Endothelial cell of umbilical vein (primary cell): ENCODE measurements around the gene SLC25A22. TPM values are rescaled to one million over a fixed set of nuclear protein-coding genes. Genes with fewer than 3 reads are reported as not detected.

Experiments
- BruUV-seq: library from RNA; stranded (reverse); fragments of 400-500 nt; replicated peaks from 2 replicates; lab custom pipeline; 2021; lab: Mats Ljungman, UMichigan
- CTCF ChIA-PET: fragments of 300-600, 350-600 bp; sonication (Branson Sonifier 250); formaldehyde crosslinking; loops from one replicate; lab custom pipeline; 2021; ENCODE audit warnings: antibody characterized with exemption, inconsistent platforms; lab: Charles Lee
- POLR2A ChIA-PET: fragments of 300-600, 350-600 bp; sonication (Branson Sonifier 250); formaldehyde crosslinking; loops from one replicate; lab custom pipeline; 2021; ENCODE audit warnings: antibody characterized with exemption, inconsistent platforms; lab: Charles Lee
- DNase-seq: peaks from one replicate; pipeline ENCODE4 v3.0.0-alpha.2; 2011; ENCODE audit warnings: low read depth, low spot score
- FAIRE-seq: peaks from 2 replicates; lab custom pipeline; 2011; peaks lifted over from hg19 to GRCh38; lab: Jason Lieb, UNC
- H2AFZ ChIP-seq: 2 replicates; pipeline ENCODE4 v1.6.0; 2012; ENCODE audit warnings: low read depth, low read length, control low read depth, inconsistent platforms
- H3K27ac ChIP-seq: 2 replicates; pipeline ENCODE4 v1.5.1; 2011; ENCODE audit warnings: low read depth, mild to moderate bottlenecking, control low read depth, low read length, moderate library complexity; ENCODE audit not compliant: insufficient read depth
- H3K27me3 ChIP-seq, 2 experiments: 2 replicates each; pipeline versions ENCODE4 v1.6.0 to v1.6.1; 2011; ENCODE audit warnings: low read length in 2 of 2, mixed read lengths in 1 of 2; ENCODE audit not compliant: control insufficient read depth in 2 of 2, insufficient read depth in 2 of 2
- H3K36me3 ChIP-seq, 2 experiments: 2 replicates in 1 of 2; 3 replicates in 1 of 2; pipeline ENCODE4 v1.5.1; 2011; ENCODE audit warnings: low read length in 2 of 2, mild to moderate bottlenecking in 1 of 2, moderate library complexity in 1 of 2; ENCODE audit not compliant: control insufficient read depth in 2 of 2, insufficient read depth in 2 of 2; ENCODE audit errors: extremely low read depth in 1 of 2
- H3K4me1 ChIP-seq: 3 replicates; pipeline ENCODE4 v1.5.1; 2011; ENCODE audit warnings: mild to moderate bottlenecking, low read length; ENCODE audit not compliant: control insufficient read depth, insufficient read depth; ENCODE audit errors: extremely low read depth
- H3K4me2 ChIP-seq: 2 replicates; pipeline ENCODE4 v1.6.1; 2011; ENCODE audit warnings: low read length, control low read depth, mixed read lengths; ENCODE audit not compliant: insufficient read depth
- H3K4me3 ChIP-seq, 3 experiments: fragments of 200-600 bp in 1 of 3; sonication (generic), shearing (Covaris generic) in 1 of 3; replicated peaks in 1 of 3; 2 replicates each; pipeline ENCODE4 v1.5.1; 2011 to 2016; ENCODE audit warnings: control low read depth in 3 of 3, low read length in 3 of 3, mild to moderate bottlenecking in 2 of 3, inconsistent platforms in 1 of 3, low read depth in 1 of 3, moderate library complexity in 1 of 3; ENCODE audit not compliant: insufficient read depth in 1 of 3
- H3K79me2 ChIP-seq: 2 replicates; pipeline ENCODE4 v1.6.0; 2012; ENCODE audit warnings: low read length, inconsistent platforms; ENCODE audit not compliant: control insufficient read depth, insufficient read depth
- H3K9ac ChIP-seq: replicated peaks from 2 replicates; pipeline ENCODE3; 2011; ENCODE audit warnings: low read length, control low read depth; ENCODE audit not compliant: insufficient read depth; ENCODE audit errors: extremely low read depth
- H3K9me1 ChIP-seq: replicated peaks from 3 replicates; pipeline ENCODE4 v1.6.0; 2011; ENCODE audit warnings: mild to moderate bottlenecking, low read length; ENCODE audit not compliant: control insufficient read depth, insufficient read depth; ENCODE audit errors: extremely low read depth
- H3K9me3 ChIP-seq: replicated peaks from 2 replicates; pipeline ENCODE4 v1.5.1; 2012; ENCODE audit warnings: low read length, inconsistent platforms; ENCODE audit not compliant: control insufficient read depth, insufficient read depth
- H4K20me1 ChIP-seq: replicated peaks from 2 replicates; pipeline ENCODE3; 2011; ENCODE audit warnings: mild to moderate bottlenecking, low read length; ENCODE audit not compliant: control insufficient read depth, insufficient read depth; ENCODE audit errors: extremely low read depth
- CTCF ChIP-seq, 2 donors: IDR thresholded peaks; 1 replicate in 1 of 2; 2 replicates in 1 of 2; pipeline ENCODE4 v1.5.1; 2011; ENCODE audit warnings: low read length in 2 of 2, mild to moderate bottlenecking in 2 of 2, moderate library complexity in 2 of 2, control low read depth in 1 of 2, inconsistent platforms in 1 of 2, low read depth in 1 of 2; ENCODE audit not compliant: insufficient read depth in 1 of 2; ENCODE audit errors: extremely low read depth in 1 of 2
- EZH2 ChIP-seq: IDR thresholded peaks from 2 replicates; pipeline ENCODE4 v1.6.1; 2012; ENCODE audit warnings: borderline replicate concordance, low read depth, mild to moderate bottlenecking, moderate library complexity, low read length, inconsistent platforms; ENCODE audit not compliant: severe bottlenecking
- FOS ChIP-seq: IDR thresholded peaks from 2 replicates; pipeline ENCODE4 v1.6.1; 2011; ENCODE audit warnings: mild to moderate bottlenecking, low read length, moderate library complexity, borderline replicate concordance; ENCODE audit not compliant: insufficient read depth
- GATA2 ChIP-seq: IDR thresholded peaks from 2 replicates; pipeline ENCODE4 v1.7.0; 2011; ENCODE audit warnings: low read depth, mild to moderate bottlenecking, moderate library complexity, mixed read lengths, low read length; ENCODE audit not compliant: insufficient read length, insufficient read depth
- JUN ChIP-seq: IDR thresholded peaks from 2 replicates; pipeline ENCODE4 v1.6.1; 2011; ENCODE audit warnings: borderline replicate concordance, low read depth; ENCODE audit not compliant: insufficient read length, insufficient read depth
- MYC ChIP-seq: IDR thresholded peaks from one replicate; pipeline ENCODE4 v1.6.1; 2011; ENCODE audit warnings: mild to moderate bottlenecking, low read depth, low read length
- POLR2A ChIP-seq: IDR thresholded peaks from 2 replicates; pipeline ENCODE4 v1.6.1; 2012; ENCODE audit warnings: low read depth, mild to moderate bottlenecking, control low read depth, low read length
- POLR2AphosphoS5 ChIP-seq: IDR thresholded peaks from 2 replicates; pipeline ENCODE4 v1.6.1; 2012; ENCODE audit warnings: low read depth, mild to moderate bottlenecking, control low read depth, low read length, moderate library complexity; ENCODE audit not compliant: insufficient read depth
- dilution Hi-C: fragments of 300-500 bp; cut with MboI; formaldehyde crosslinking; loops from one replicate; pipeline ENCODE4 v1.15.0; 2019; ENCODE audit warnings: low sequenced_read_pairs; ENCODE audit not compliant: extremely low pct_ligation_motif_present
- intact Hi-C: fragments of 100-400 bp; cut with micrococcal nuclease; formaldehyde crosslinking; loops from one replicate; pipeline ENCODE4 v1.10.0; 2022
- polyA plus RNA-seq, 4 experiments: library from polyadenylated mRNA; depleted of rRNA in 3 of 4; stranded (reverse) in 3 of 4; unstranded in 1 of 4; fragments of >200 nt; gene quantifications; 2 replicates each; pipeline versions ENCODE4 v1.2.1 to v1.2.3, GENCODE V29; 2011 to 2012; ENCODE audit warnings: missing spikeins in 1 of 4
- total RNA-seq: library from RNA; stranded (reverse); gene quantifications from 2 replicates; pipeline ENCODE4 v1.2.3, GENCODE V29; 2021

The SLC25A22 gene
- total and polyA plus RNA-seq, 2 donors (not counting 3 experiments of a cell fraction or from before 2014, with no cell fraction given): 24.5 to 24.9 TPM

- Histone ChIP-seq H3K4me3 (no peak overlapping the region), H3K9ac (no peak overlapping the region), H3K36me3 (peaks cover 0 to 20% of the 10 kb centered on the region in 2 experiments), H2AFZ (no peak overlapping the region), H3K79me2 (peaks cover 9% of the 10 kb centered on the region), H3K9me1 (no peaks in the 10 kb centered on the region), H3K27me3 (no peaks in the 10 kb centered on the region), H3K4me1 (peaks cover 28% of the 10 kb centered on the region), H3K4me2 (no peak overlapping the region), H3K27ac (no peak overlapping the region), H4K20me1 (no peaks in the 10 kb centered on the region), H3K9me3 (no peaks in the 10 kb centered on the region)
- dilution Hi-C loops: no loop called here
- TF ChIP-seq FOS (no peak), POLR2AphosphoS5 (no peak), GATA2 (no peak), POLR2A (no peak), CTCF (IDR thresholded peaks at IDR 0.05; ENCODE audit: extremely low read depth in 1 of 2, insufficient read depth in 1 of 2, low read depth in 1 of 2, low read length in 2 of 2) (no peak), MYC (no peak), JUN (no peak), EZH2 (no peak)
- FAIRE-seq (no peak), DNase-seq (no peak)
- CTCF ChIA-PET: no interaction called here
- no TSS peak for BruUV-seq
- POLR2A ChIA-PET: no interaction called here
- intact Hi-C loops: no loop called here
Measured at GRCh38 chr11:800473-800872, 2.4 kb upstream of the SLC25A22 start.
